Lower leg skin (tissue), 3 donors: ENCODE data around the gene FNBP1L.
"Not testable (repeated sequence)": the region's sequence is repeated elsewhere in the genome, so short reads cannot be mapped to it uniquely, and the experiment has no call there.

Experiments
- CTCF ChIP-seq, 3 donors: fragments of 450-650 bp; IDR thresholded peaks; one replicate each; pipeline ENCODE4 v1.5.1; 2016; ENCODE audit warnings: antibody characterized with exemption in 3 of 3, mild to moderate bottlenecking in 3 of 3, moderate library complexity in 2 of 3
- POLR2A ChIP-seq, 2 donors: fragments of 450-650 bp; IDR thresholded peaks; one replicate each; pipeline ENCODE4 v1.6.1; 2016 to 2017; ENCODE audit warnings: antibody characterized with exemption in 2 of 2, mild to moderate bottlenecking in 1 of 2, moderate library complexity in 1 of 2

- not testable (repeated sequence) for TF ChIP-seq CTCF, POLR2A (IDR thresholded peaks at IDR 0.05)
These were observed 34.0 kb downstream of the FNBP1L start for GRCh38 chr1:93481899-93482298.
